H1 (cell line): ENCODE measurements around the gene QRICH2. TPM values are rescaled to one million over a fixed set of nuclear protein-coding genes. Genes with fewer than 3 reads are reported as not detected.

Experiments
- CTCF ChIA-PET: fragments of 300-600 bp; sonication (Branson Sonifier 250); formaldehyde crosslinking; loops from one replicate; lab custom pipeline; 2021; ENCODE audit not compliant: partially characterized antibody; lab: Charles Lee
- POLR2A ChIA-PET: fragments of 300-600 bp; sonication (Branson Sonifier 250); formaldehyde crosslinking; loops from one replicate; lab custom pipeline; 2021; ENCODE audit warnings: inconsistent platforms; ENCODE audit not compliant: partially characterized antibody; lab: Charles Lee
- DNase-seq, 2 experiments: peaks; one replicate each; pipeline versions ENCODE4 v3.0.0 to v3.0.0-alpha.2; 2010 to 2022; ENCODE audit warnings: low spot score in 2 of 2, low read depth in 1 of 2, mixed read lengths in 1 of 2
- FAIRE-seq: peaks from 2 replicates; lab custom pipeline; 2011; peaks lifted over from hg19 to GRCh38; lab: Jason Lieb, UNC
- H2AFZ ChIP-seq: 2 replicates; pipeline ENCODE4 v1.8.1; 2012; ENCODE audit warnings: low read length, inconsistent platforms
- H2AK5ac ChIP-seq: 2 replicates; pipeline ENCODE4 v1.6.1; 2013; ENCODE audit warnings: low read depth, low read length
- H2BK120ac ChIP-seq: replicated peaks from 2 replicates; pipeline ENCODE3; 2013; ENCODE audit warnings: low read depth, low read length, inconsistent platforms
- H2BK12ac ChIP-seq: 2 replicates; pipeline ENCODE4 v1.6.1; 2013; ENCODE audit warnings: low read depth, low read length
- H2BK15ac ChIP-seq: 2 replicates; pipeline ENCODE4 v1.6.1; 2013; ENCODE audit warnings: low read length
- H2BK20ac ChIP-seq: 2 replicates; pipeline ENCODE4 v1.6.1; 2013; ENCODE audit warnings: low read length
- H2BK5ac ChIP-seq: 2 replicates; pipeline ENCODE4 v1.6.1; 2013; ENCODE audit warnings: low read depth, low read length
- H3K14ac ChIP-seq: 2 replicates; pipeline ENCODE4 v1.6.1; 2013; ENCODE audit warnings: inconsistent platforms; ENCODE audit not compliant: insufficient read length
- H3K18ac ChIP-seq: 2 replicates; pipeline ENCODE4 v1.6.1; 2013; ENCODE audit warnings: low read length; ENCODE audit errors: extremely low read depth
- H3K23ac ChIP-seq: 2 replicates; pipeline ENCODE4 v1.6.1; 2013; ENCODE audit warnings: inconsistent platforms; ENCODE audit not compliant: insufficient read length
- H3K23me2 ChIP-seq: 2 replicates; pipeline ENCODE4 v1.6.1; 2013; ENCODE audit warnings: low read depth, low read length
- H3K27ac ChIP-seq: 2 replicates; pipeline ENCODE4 v1.6.1; 2011; ENCODE audit warnings: low read depth, low read length, inconsistent platforms
- H3K27me3 ChIP-seq, 4 experiments: replicated peaks in 1 of 4; 1 replicate in 1 of 4; 2 replicates in 3 of 4; pipeline versions ENCODE4 v1.6.1 to v1.8.1; 2011 to 2013; ENCODE audit warnings: low read length in 3 of 4, mild to moderate bottlenecking in 3 of 4, inconsistent platforms in 2 of 4, mixed read lengths in 2 of 4, moderate library complexity in 1 of 4; ENCODE audit not compliant: control insufficient read depth in 3 of 4, insufficient read depth in 3 of 4; ENCODE audit errors: extremely low read depth in 1 of 4
- H3K36me3 ChIP-seq, 4 experiments: 2 replicates each; pipeline versions ENCODE4 v1.6.1 to v1.8.1; 2011 to 2013; ENCODE audit warnings: mild to moderate bottlenecking in 4 of 4, low read length in 3 of 4, moderate library complexity in 2 of 4, control low read depth in 1 of 4, inconsistent platforms in 1 of 4; ENCODE audit not compliant: insufficient read depth in 4 of 4, control insufficient read depth in 2 of 4
- H3K4ac ChIP-seq: replicated peaks from 2 replicates; pipeline ENCODE3; 2013; ENCODE audit warnings: low read length, low read depth, mixed read lengths, inconsistent platforms; ENCODE audit not compliant: insufficient read length
- H3K4me1 ChIP-seq, 4 experiments: replicated peaks in 1 of 4; 1 replicate in 1 of 4; 2 replicates in 3 of 4; pipeline versions ENCODE4 v1.6.1 to v1.8.1; 2011 to 2013; ENCODE audit warnings: low read length in 3 of 4, inconsistent platforms in 2 of 4, mixed read lengths in 1 of 4; ENCODE audit not compliant: insufficient read depth in 4 of 4, control insufficient read depth in 3 of 4
- H3K4me2 ChIP-seq, 2 experiments: 2 replicates each; pipeline versions ENCODE4 v1.6.1 to v1.8.1; 2011 to 2013; ENCODE audit warnings: low read depth in 2 of 2, low read length in 2 of 2, control low read depth in 1 of 2, inconsistent platforms in 1 of 2, mild to moderate bottlenecking in 1 of 2; ENCODE audit not compliant: insufficient read depth in 1 of 2
- H3K4me3 ChIP-seq, 4 experiments: fragments of 200-600, 300-600 bp in 1 of 4; sonication (generic), shearing (Covaris generic), sonication (Bioruptor Twin) in 1 of 4; 2 replicates each; pipeline versions ENCODE4 v1.5.1 to v1.8.1; 2011 to 2016; ENCODE audit warnings: low read length in 4 of 4, low read depth in 3 of 4, control low read depth in 2 of 4, inconsistent platforms in 2 of 4, mild to moderate bottlenecking in 2 of 4, mixed read lengths in 1 of 4, moderate library complexity in 1 of 4; ENCODE audit not compliant: insufficient read depth in 2 of 4; ENCODE audit errors: extremely low read depth in 1 of 4
- H3K56ac ChIP-seq: replicated peaks from 2 replicates; pipeline ENCODE3; 2013; ENCODE audit warnings: low read depth, mild to moderate bottlenecking, mixed read lengths, low read length, inconsistent platforms; ENCODE audit not compliant: insufficient read length
- H3K79me1 ChIP-seq: 2 replicates; pipeline ENCODE4 v1.6.1; 2013; ENCODE audit warnings: low read depth, low read length, control low read depth
- H3K79me2 ChIP-seq, 2 experiments: 2 replicates each; pipeline versions ENCODE4 v1.6.1 to v1.8.1; 2012 to 2013; ENCODE audit warnings: low read length in 2 of 2, mild to moderate bottlenecking in 2 of 2, inconsistent platforms in 1 of 2; ENCODE audit not compliant: insufficient read depth in 2 of 2, control insufficient read depth in 1 of 2
- H3K9ac ChIP-seq, 4 experiments: replicated peaks in 1 of 4; 1 replicate in 1 of 4; 2 replicates in 3 of 4; pipeline versions ENCODE4 v1.6.1 to v1.8.1; 2011 to 2013; ENCODE audit warnings: low read depth in 3 of 4, low read length in 3 of 4, control low read depth in 2 of 4, mild to moderate bottlenecking in 2 of 4, moderate library complexity in 2 of 4, inconsistent platforms in 1 of 4; ENCODE audit errors: extremely low read depth in 1 of 4
- H3K9me3 ChIP-seq, 2 experiments: 2 replicates each; pipeline versions ENCODE4 v1.6.1 to v1.8.1; 2012 to 2013; ENCODE audit warnings: mild to moderate bottlenecking in 2 of 2, moderate library complexity in 2 of 2, control low read depth in 1 of 2, inconsistent platforms in 1 of 2, low read depth in 1 of 2, low read length in 1 of 2, mixed read lengths in 1 of 2; ENCODE audit not compliant: insufficient read depth in 2 of 2
- H4K20me1 ChIP-seq, 2 experiments: replicated peaks in 1 of 2; 2 replicates each; pipeline versions ENCODE3 to v1.8.1; 2011 to 2013; ENCODE audit warnings: inconsistent platforms in 2 of 2, low read length in 2 of 2, mild to moderate bottlenecking in 1 of 2; ENCODE audit not compliant: insufficient read depth in 2 of 2, control insufficient read depth in 1 of 2
- H4K5ac ChIP-seq: 2 replicates; pipeline ENCODE4 v1.6.1; 2013; ENCODE audit warnings: low read length, low read depth, mixed read lengths, inconsistent platforms; ENCODE audit not compliant: insufficient read length
- H4K8ac ChIP-seq: 2 replicates; pipeline ENCODE4 v1.8.0; 2013; ENCODE audit warnings: mild to moderate bottlenecking, moderate library complexity, low read length, inconsistent platforms; ENCODE audit not compliant: insufficient read depth; ENCODE audit errors: extremely low read depth
- H4K91ac ChIP-seq: replicated peaks from 2 replicates; pipeline ENCODE3; 2013; ENCODE audit warnings: low read length, mixed read lengths, inconsistent platforms; ENCODE audit not compliant: insufficient read length
- ATF3 ChIP-seq: IDR thresholded peaks from 2 replicates; pipeline ENCODE4 v1.6.1; 2011; ENCODE audit warnings: low read depth, mild to moderate bottlenecking, low read length; ENCODE audit not compliant: insufficient read depth
- BACH1 ChIP-seq: IDR thresholded peaks from 2 replicates; pipeline ENCODE4 v1.6.1; 2012; ENCODE audit warnings: low read length, improper control_type of control experiment
- CEBPB ChIP-seq: IDR thresholded peaks from 2 replicates; pipeline ENCODE4 v1.6.1; 2012; ENCODE audit warnings: low read depth, low read length
- CHD2 ChIP-seq: IDR thresholded peaks from 2 replicates; pipeline ENCODE4 v1.6.1; 2012; ENCODE audit warnings: low read length, improper control_type of control experiment
- CREB1 ChIP-seq: IDR thresholded peaks from 2 replicates; pipeline ENCODE4 v1.6.1; 2012; ENCODE audit warnings: inconsistent platforms
- EZH2 ChIP-seq: fragments of 200-600 bp; sonication (generic); IDR thresholded peaks from 2 replicates; pipeline ENCODE4 v1.7.1; 2012; ENCODE audit warnings: low read depth, mild to moderate bottlenecking, moderate library complexity, low read length, inconsistent platforms; ENCODE audit not compliant: severe bottlenecking
- GABPA ChIP-seq: IDR thresholded peaks from 2 replicates; pipeline ENCODE4 v1.6.1; 2011; ENCODE audit warnings: mild to moderate bottlenecking, low read length, moderate library complexity, borderline replicate concordance; ENCODE audit not compliant: insufficient read depth
- JUN ChIP-seq: IDR thresholded peaks from 2 replicates; pipeline ENCODE4 v1.6.1; 2011; ENCODE audit warnings: low read depth, mild to moderate bottlenecking, improper control_type of control experiment, low read length
- MAFK ChIP-seq: IDR thresholded peaks from 2 replicates; pipeline ENCODE4 v1.6.1; 2012; ENCODE audit warnings: low read depth, mild to moderate bottlenecking, improper control_type of control experiment, low read length
- SAP30 ChIP-seq: fragments of 300-600 bp; sonication (generic); IDR thresholded peaks from 2 replicates; pipeline ENCODE4 v1.7.1; 2012; ENCODE audit warnings: low read length, moderate library complexity, mild to moderate bottlenecking, inconsistent platforms; ENCODE audit not compliant: insufficient read depth, insufficient replicate concordance
- SIN3A ChIP-seq, 2 experiments: IDR thresholded peaks in 1 of 2; conservative IDR thresholded peaks in 1 of 2; 2 replicates each; pipeline ENCODE4 v1.6.1; 2011 to 2012; ENCODE audit warnings: low read length in 2 of 2, improper control_type of control experiment in 1 of 2, low read depth in 1 of 2, mild to moderate bottlenecking in 1 of 2
- TEAD4 ChIP-seq: IDR thresholded peaks from 2 replicates; pipeline ENCODE4 v1.6.1; 2012; ENCODE audit warnings: low read depth, low read length, inconsistent platforms, mixed read lengths
- USF2 ChIP-seq: IDR thresholded peaks from 2 replicates; pipeline ENCODE4 v1.6.1; 2011; ENCODE audit warnings: low read length, improper control_type of control experiment
- WGBS, 2 experiments: shearing (Covaris generic) in 1 of 2; methylation state at CpG; one replicate each; pipeline versions ENCODE4 v1.1.6 to v1.1.7; 2013 to 2015; ENCODE audit warnings: low lambda C conversion rate in 2 of 2, mixed read lengths in 2 of 2, inconsistent platforms in 1 of 2, low coverage in 1 of 2, missing lambda C conversion rate in 1 of 2; ENCODE audit not compliant: insufficient replicate concordance in 2 of 2, insufficient coverage in 1 of 2, insufficient read length in 1 of 2; ENCODE audit errors: extremely low coverage in 1 of 2, missing lambda C conversion rate in 1 of 2; 5-methylcytosine and 5-hydroxymethylcytosine counted together
- polyA plus RNA-seq, 7 experiments: library from polyadenylated mRNA; depleted of rRNA in 3 of 7; stranded (reverse) in 5 of 7; unstranded in 2 of 7; fragments of >200 nt in 5 of 7; fragments of 200-250 nt in 2 of 7; gene quantifications; 1 replicate in 5 of 7; 2 replicates in 1 of 7; 4 replicates in 1 of 7; pipeline versions ENCODE4 v1.2.1 to v1.2.3, GENCODE V29; 2011 to 2013; ENCODE audit warnings: missing spikeins in 2 of 7, mixed read lengths in 2 of 7
- total RNA-seq: library from RNA; stranded (reverse); fragmentation: NEBNext Ultra II Directional; extraction: Animal tissue kit (Norgen Biotek cat#: 25700); gene quantifications from 2 replicates; pipeline ENCODE4 v1.2.1, GENCODE V29; 2021

Gene QRICH2
- total and polyA plus RNA-seq, 2 of the 8 experiments (the other 6 are each of a cell fraction or from before 2014, with no cell fraction given): 2.8 to 3.8 TPM

- CTCF ChIA-PET: interaction anchor here (0.9 to 3.3 kb wide), 6 partner anchors 16 to 71 kb away, joined by 3 to 10 read pairs (median 3); partner anchors contain the start of gene PRPSAP1
- Histone ChIP-seq H4K8ac (no peak overlapping the region), H3K14ac (no peak overlapping the region), H2AK5ac (no peak overlapping the region), H3K36me3 (peaks cover 0 to 8% (median 4%) of the 10 kb centered on the region in 4 experiments; a peak in 3 of 8 replicates), H3K4ac (no peak overlapping the region), H2BK5ac (no peak overlapping the region), H3K56ac (no peak overlapping the region), H3K18ac (no peak overlapping the region), H2BK15ac (no peak overlapping the region), H2BK20ac (no peak overlapping the region), H4K91ac (no peak overlapping the region), H2AFZ (no peak overlapping the region), H3K4me2 (no peak overlapping the region), H4K20me1 (peaks cover 0 to 7% of the 10 kb centered on the region in 2 experiments), H2BK120ac (no peak overlapping the region), H3K79me1 (peaks cover 4% of the 10 kb centered on the region; the same call in 1 of the 2 replicates), H4K5ac (no peak overlapping the region), H3K9ac (no peak overlapping the region), H3K4me3 (no peak overlapping the region), H3K23me2 (no peaks in the 10 kb centered on the region), H3K27ac (no peak overlapping the region), H3K9me3 (no peaks in the 10 kb centered on the region), H2BK12ac (no peak overlapping the region), H3K23ac (no peak overlapping the region), H3K79me2 (no peaks in the 10 kb centered on the region; a peak in 1 of 4 replicates), H3K4me1 (no peaks in the 10 kb centered on the region), H3K27me3 (no peaks in the 10 kb centered on the region)
- FAIRE-seq: no peak
- WGBS, 2 experiments: 97% methylated on average over 6 of the region's 6 CpGs; no CpG with 5 or more reads in 1 of the 2 experiments
- no peak for DNase-seq
- POLR2A ChIA-PET: interaction anchor here (1.4 kb wide), 1 partner anchor 15 kb away, joined by 4 read pairs; no protein-coding TSS in a partner anchor
- TF ChIP-seq EZH2: no peak
- no peak for TF ChIP-seq SAP30
- TF ChIP-seq GABPA: no peak
- TF ChIP-seq BACH1: no peak
- TF ChIP-seq CEBPB: no peak
- TF ChIP-seq JUN: no peak
- no peak for TF ChIP-seq SIN3A (conservative IDR thresholded peaks at IDR 0.05 in 1 of 2, IDR thresholded peaks at IDR 0.05 in 1 of 2; ENCODE audit: low read depth in 1 of 2, low read length in 2 of 2)
- no peak for TF ChIP-seq CREB1
- TF ChIP-seq TEAD4: no peak
- no peak for TF ChIP-seq MAFK
- TF ChIP-seq ATF3: no peak
- no peak for TF ChIP-seq USF2
- no peak for TF ChIP-seq CHD2
Observed at GRCh38 chr17:76337413-76337777, 29.3 kb upstream of the QRICH2 start.
